ENCODE data around the gene ARL13A.
"Not testable (repeated sequence)": the region's sequence is repeated elsewhere in the genome, so short reads cannot be mapped to it uniquely, and the experiment has no call there.

Gene ARL13A

GRCh38 chrX:100969408-100969807 lies at the start of gene ARL13A:
Gene ARL13A (plus strand): TSS chrX:100969708. CDS start chrX:100973690, 3,982 bp downstream.
- no peak for DNase-seq

GRCh38 chrX:100924375-100924774 lies 45.1 kb upstream of the ARL13A start:
- DNase-seq: no peak

- DNase-seq: no peak
These were observed 43.1 kb upstream of the ARL13A start for GRCh38 chrX:100926453-100926852.

- DNase-seq: no peak
These were observed 40.6 kb upstream of the ARL13A start, which contains the start of gene XKRX for GRCh38 chrX:100928660-100929613. Gene XKRX (minus strand): TSS chrX:100928917. CDS start chrX:100928304, 613 bp downstream.

GRCh38 chrX:100931218-100931924 lies 38.1 kb upstream of the ARL13A start:
- DNase-seq: no peak

- no peak for DNase-seq
These were observed 37.6 kb upstream of the ARL13A start for GRCh38 chrX:100931925-100932285.

GRCh38 chrX:100935767-100936166 lies 33.7 kb upstream of the ARL13A start:
- DNase-seq: no peak

GRCh38 chrX:100939333-100939732 lies 30.2 kb upstream of the ARL13A start:
- no peak for DNase-seq

- no peak for DNase-seq
These were observed 24.9 kb upstream of the ARL13A start for GRCh38 chrX:100944601-100945000.

GRCh38 chrX:100946299-100946927 lies 23.1 kb upstream of the ARL13A start:
- no peak for DNase-seq

- no peak for DNase-seq
These were observed 21.0 kb upstream of the ARL13A start for GRCh38 chrX:100948557-100948956.

- DNase-seq: no peak
These were observed 6.7 kb upstream of the ARL13A start for GRCh38 chrX:100962811-100963210.

GRCh38 chrX:100964362-100964761 lies 5.1 kb upstream of the ARL13A start:
- no peak for DNase-seq

- DNase-seq: no peak
These were observed 428 bp downstream of the ARL13A start for GRCh38 chrX:100969936-100970335.

GRCh38 chrX:100973411-100973810 lies 3.9 kb downstream of the ARL13A start:
- DNase-seq: no peak

- DNase-seq: no peak
These were observed 5.7 kb downstream of the ARL13A start for GRCh38 chrX:100975212-100975611.

GRCh38 chrX:100976211-100976610 lies 6.7 kb downstream of the ARL13A start:
- DNase-seq: no peak

GRCh38 chrX:100979881-100980607 lies 10.5 kb downstream of the ARL13A start:
- no peak for DNase-seq

GRCh38 chrX:100980608-100981497 lies 11.3 kb downstream of the ARL13A start:
- DNase-seq: no peak

- not testable (repeated sequence) for DNase-seq
These were observed 12.0 kb downstream of the ARL13A start for GRCh38 chrX:100981498-100981845.

GRCh38 chrX:100984818-100985217 lies 15.3 kb downstream of the ARL13A start:
- no peak for DNase-seq

GRCh38 chrX:100990139-100990538 lies 20.6 kb downstream of the ARL13A start:
- no peak for DNase-seq
